Spinal cord (tissue), 10 donors: ENCODE data around the gene CCAR1. TPM values are rescaled to one million over a fixed set of nuclear protein-coding genes. Genes with fewer than 3 reads are reported as not detected.
"Not testable (repeated sequence)": the region's sequence is repeated elsewhere in the genome, so short reads cannot be mapped to it uniquely, and the experiment has no call there.

Experiments used
- DNase-seq, 6 donors: peaks; one replicate each; pipeline versions ENCODE4 v3.0.0 to v3.0.0-alpha.2; 2013 to 2015; ENCODE audit warnings: low spot score in 6 of 6, low read depth in 4 of 6
- H3K27ac ChIP-seq: one replicate; pipeline ENCODE4 v1.5.1; 2013; ENCODE audit warnings: low read depth, low read length, control low read depth
- H3K27me3 ChIP-seq: one replicate; pipeline ENCODE4 v1.6.1; 2013; ENCODE audit warnings: low read length; ENCODE audit not compliant: control insufficient read depth, insufficient read depth
- H3K36me3 ChIP-seq: one replicate; pipeline ENCODE4 v1.6.1; 2013; ENCODE audit warnings: low read length; ENCODE audit not compliant: control insufficient read depth, insufficient read depth
- H3K4me1 ChIP-seq: one replicate; pipeline ENCODE4 v1.6.1; 2013; ENCODE audit warnings: low read length; ENCODE audit not compliant: control insufficient read depth, insufficient read depth
- H3K4me3 ChIP-seq: one replicate; pipeline ENCODE4 v1.5.1; 2013; ENCODE audit warnings: low read depth, low read length, control low read depth
- H3K9me3 ChIP-seq: one replicate; pipeline ENCODE4 v1.6.1; 2013; ENCODE audit warnings: low read length; ENCODE audit not compliant: control insufficient read depth, insufficient read depth
- WGBS: methylation state at CpG from one replicate; pipeline ENCODE4 v1.1.5; 2013; ENCODE audit warnings: missing lambda C conversion rate; ENCODE audit not compliant: insufficient coverage; 5-methylcytosine and 5-hydroxymethylcytosine counted together
- polyA plus RNA-seq, 2 donors: library from polyadenylated mRNA; unstranded; fragments of 120-200 nt; gene quantifications; one replicate each; pipeline ENCODE4 v1.2.1, GENCODE V29; 2013; ENCODE audit not compliant: insufficient read length in 2 of 2
- small RNA-seq: library from RNA; depleted of rRNA; stranded (forward); fragments of <200 nt; gene quantifications from one replicate; pipeline ENCODE3, GENCODE V24; 2014; ENCODE audit warnings: low replicate concordance
- total RNA-seq, 2 donors: library from RNA; depleted of rRNA in 1 of 2; stranded (reverse); fragments of 120-200 nt in 1 of 2; fragments of >200 nt in 1 of 2; gene quantifications; one replicate each; pipeline versions ENCODE4 v1.2.3 to v1.2.4, GENCODE V29; 2013 to 2014
- donor health status: healthy.

The CCAR1 gene
- total and polyA plus RNA-seq, 4 donors, result 31.2 to 110 (median 76.2) TPM

GRCh38 chr10:68831961-68832455, 111.0 kb downstream of the CCAR1 start:
- Histone ChIP-seq H3K36me3 (peaks cover 3% of the 10 kb centered on the region), H3K4me1 (peaks cover 13% of the 10 kb centered on the region), H3K9me3 (no peaks in the 10 kb centered on the region), H3K27me3 (no peaks in the 10 kb centered on the region), H3K27ac (no peak overlapping the region), H3K4me3 (no peak overlapping the region)
- 80% methylated on average over 2 of the region's 5 CpGs for WGBS
- no peak for DNase-seq

GRCh38 chr10:68832601-68833000, 111.6 kb downstream of the CCAR1 start:
- Histone ChIP-seq H3K27me3 (no peaks in the 10 kb centered on the region), H3K4me3 (no peak overlapping the region), H3K9me3 (no peaks in the 10 kb centered on the region), H3K36me3 (peaks cover 3% of the 10 kb centered on the region), H3K27ac (no peak overlapping the region), H3K4me1 (peaks cover 11% of the 10 kb centered on the region)
- WGBS, result 78% methylated on average over 3 of the region's 4 CpGs
- no peak for DNase-seq

- Histone ChIP-seq H3K27ac (no peak overlapping the region), H3K9me3 (no peaks in the 10 kb centered on the region), H3K36me3 (no peaks in the 10 kb centered on the region), H3K27me3 (no peaks in the 10 kb centered on the region), H3K4me1 (no peaks in the 10 kb centered on the region), H3K4me3 (no peak overlapping the region)
- WGBS, result 100% methylated on average over 1 of the region's 8 CpGs
- no peak for DNase-seq
Measured at GRCh38 chr10:68837626-68838322, 116.7 kb downstream of the CCAR1 start.

- not testable (repeated sequence) for H3K27me3 ChIP-seq, H3K4me1 ChIP-seq, H3K9me3 ChIP-seq, H3K36me3 ChIP-seq, H3K27ac ChIP-seq, DNase-seq, H3K4me3 ChIP-seq
- 91% methylated on average over 6 of the region's 9 CpGs for WGBS
Measured at GRCh38 chr10:68840650-68841049, 119.6 kb downstream of the CCAR1 start.

Small RNA genes lying within 50 kb of the gene (small RNA-seq; reads per million reads assigned to genes)
- gene MIR1254-1, result not detected
- not detected for gene RF00019

Other genes starting within 250 kb of the CCAR1 start
- gene DNA2, start 249.3 kb upstream of the CCAR1 start, total RNA-seq, result 10 to 100 TPM; 10.2 to 11.5 TPM
- gene DNA2, start 249.3 kb upstream of the CCAR1 start, polyA plus RNA-seq, result 1 to 10 TPM; 5.9 to 7.6 TPM
- gene SLC25A16, start 193.7 kb upstream of the CCAR1 start, total RNA-seq, result 10 to 100 TPM; 39.7 to 58.2 TPM
- 10 to 100 TPM; 16.2 to 20.8 TPM for gene SLC25A16, start 193.7 kb upstream of the CCAR1 start, polyA plus RNA-seq
- gene TET1, start 160.9 kb upstream of the CCAR1 start, total RNA-seq, result 10 to 100 TPM; 24.4 to 26.5 TPM
- gene TET1, start 160.9 kb upstream of the CCAR1 start, polyA plus RNA-seq, result 1 to 10 TPM; 4.9 to 6.8 TPM
- 10 to 100 TPM; 11.7 to 14.4 TPM for gene STOX1, start 106.3 kb downstream of the CCAR1 start, total RNA-seq
- gene STOX1, start 106.3 kb downstream of the CCAR1 start, polyA plus RNA-seq, result 10 to 100 TPM; 10.7 to 10.9 TPM
- gene DDX50, start 180.1 kb downstream of the CCAR1 start, total RNA-seq, result 10 to 100 TPM; 45.1 to 51.8 TPM
- 10 to 100 TPM; 32.6 to 34.2 TPM for gene DDX50, start 180.1 kb downstream of the CCAR1 start, polyA plus RNA-seq
- 10 to 100 TPM; 36.9 to 40.5 TPM for gene DDX21, start 234.9 kb downstream of the CCAR1 start, total RNA-seq
- 10 to 100 TPM; 26.6 to 31.7 TPM for gene DDX21, start 234.9 kb downstream of the CCAR1 start, polyA plus RNA-seq